OCI-LY3 (cell line): ENCODE results near the gene STON2.

ENCODE experiments used
- H2AFZ ChIP-seq: fragments of 200-600, 300-600 bp; shearing (Covaris generic); 2 replicates; pipeline ENCODE4 v1.6.0; 2014; ENCODE audit warnings: antibody characterized with exemption, low read depth, low read length
- H3K27ac ChIP-seq: fragments of 200-600, 300-600 bp; sonication (generic); 2 replicates; pipeline ENCODE4 v1.5.1; 2014; ENCODE audit warnings: mild to moderate bottlenecking, low read length, moderate library complexity, mixed read lengths
- H3K27me3 ChIP-seq: fragments of 200-600, 300-600 bp; sonication (generic); 2 replicates; pipeline ENCODE4 v1.6.1; 2014; ENCODE audit warnings: low read depth, low read length, mixed read lengths
- H3K36me3 ChIP-seq: fragments of 200-600, 300-600 bp; sonication (generic); replicated peaks from 2 replicates; pipeline ENCODE3; 2014; ENCODE audit warnings: low read depth, low read length, mixed read lengths
- H3K4me1 ChIP-seq: fragments of 300-600, 200-600 bp; sonication (generic); 2 replicates; pipeline ENCODE4 v1.6.1; 2014; ENCODE audit warnings: low read length, mixed read lengths
- H3K4me2 ChIP-seq: fragments of 200-600, 300-600 bp; sonication (generic); 2 replicates; pipeline ENCODE4 v1.6.1; 2014; ENCODE audit warnings: low read length, mixed read lengths
- H3K4me3 ChIP-seq: fragments of 300-600, 200-600 bp; sonication (generic); 2 replicates; pipeline ENCODE4 v1.5.1; 2014; ENCODE audit warnings: antibody characterized with exemption, mild to moderate bottlenecking, low read length, moderate library complexity
- H3K79me2 ChIP-seq: fragments of 300-600, 200-600 bp; shearing (Covaris generic); 2 replicates; pipeline ENCODE4 v1.6.1; 2014; ENCODE audit warnings: mild to moderate bottlenecking, low read length, mixed read lengths
- H3K9ac ChIP-seq: fragments of 300-600, 200-600 bp; shearing (Covaris generic); 2 replicates; pipeline ENCODE4 v1.6.0; 2014; ENCODE audit warnings: mild to moderate bottlenecking, low read length, moderate library complexity
- H3K9me3 ChIP-seq: fragments of 200-600, 300-600 bp; shearing (Covaris generic); 2 replicates; pipeline ENCODE4 v1.6.1; 2014; ENCODE audit warnings: low read length, mixed read lengths; ENCODE audit not compliant: insufficient read depth
- H4K20me1 ChIP-seq: fragments of 200-600, 300-600 bp; sonication (generic); 2 replicates; pipeline ENCODE4 v1.6.1; 2016; ENCODE audit warnings: low read length, mixed read lengths; ENCODE audit not compliant: insufficient read depth
- EZH2phosphoT487 ChIP-seq: fragments of 200-600 bp; shearing (Covaris generic); IDR thresholded peaks from 2 replicates; pipeline ENCODE4 v1.6.1; 2018; ENCODE audit warnings: antibody characterized with exemption, mixed run types, low read depth
- TF ChIP-seq, protein P1 (sequence below): fragments of 200-600, 300-600 bp; sonication (generic); IDR thresholded peaks from 2 replicates; pipeline ENCODE4 v1.5.1; 2014; ENCODE audit warnings: antibody characterized with exemption, low read length, low read depth

Gene STON2

DNA sequence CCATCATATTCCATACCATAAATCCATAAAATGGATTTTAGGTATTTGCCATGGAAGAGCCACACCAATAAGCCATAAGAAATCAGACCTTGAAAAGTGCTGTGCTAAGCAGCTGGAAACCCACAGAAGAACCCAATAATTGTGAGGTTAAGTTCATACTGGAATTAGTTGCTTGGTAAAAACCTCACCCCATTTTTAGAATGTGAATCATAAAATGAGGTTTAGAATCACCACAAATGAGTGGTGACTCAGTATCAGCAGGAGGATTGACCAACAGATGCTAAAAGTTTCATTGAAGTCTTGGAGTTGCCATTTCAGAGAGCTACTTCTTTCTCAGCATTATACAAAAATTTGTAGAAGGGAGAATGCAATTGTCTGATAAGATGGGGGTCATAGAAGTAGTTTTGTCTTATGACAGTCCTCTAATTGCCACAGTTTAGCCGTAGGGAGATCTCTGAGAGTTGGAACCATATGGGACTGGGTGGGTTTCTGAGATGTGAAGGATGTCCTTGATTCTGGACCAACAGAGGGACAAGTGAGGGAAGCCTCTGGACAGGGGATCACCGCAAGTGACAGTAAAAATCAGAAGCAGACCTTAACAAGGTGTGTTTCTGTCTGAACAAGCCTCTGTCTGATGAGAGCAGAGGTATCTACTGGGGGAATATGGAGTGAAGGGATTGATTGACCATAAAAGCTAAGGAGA lies 1.4 kb upstream of the STON2 start:
- no peak for TF ChIP-seq EZH2phosphoT487
- TF ChIP-seq, protein P1, sequence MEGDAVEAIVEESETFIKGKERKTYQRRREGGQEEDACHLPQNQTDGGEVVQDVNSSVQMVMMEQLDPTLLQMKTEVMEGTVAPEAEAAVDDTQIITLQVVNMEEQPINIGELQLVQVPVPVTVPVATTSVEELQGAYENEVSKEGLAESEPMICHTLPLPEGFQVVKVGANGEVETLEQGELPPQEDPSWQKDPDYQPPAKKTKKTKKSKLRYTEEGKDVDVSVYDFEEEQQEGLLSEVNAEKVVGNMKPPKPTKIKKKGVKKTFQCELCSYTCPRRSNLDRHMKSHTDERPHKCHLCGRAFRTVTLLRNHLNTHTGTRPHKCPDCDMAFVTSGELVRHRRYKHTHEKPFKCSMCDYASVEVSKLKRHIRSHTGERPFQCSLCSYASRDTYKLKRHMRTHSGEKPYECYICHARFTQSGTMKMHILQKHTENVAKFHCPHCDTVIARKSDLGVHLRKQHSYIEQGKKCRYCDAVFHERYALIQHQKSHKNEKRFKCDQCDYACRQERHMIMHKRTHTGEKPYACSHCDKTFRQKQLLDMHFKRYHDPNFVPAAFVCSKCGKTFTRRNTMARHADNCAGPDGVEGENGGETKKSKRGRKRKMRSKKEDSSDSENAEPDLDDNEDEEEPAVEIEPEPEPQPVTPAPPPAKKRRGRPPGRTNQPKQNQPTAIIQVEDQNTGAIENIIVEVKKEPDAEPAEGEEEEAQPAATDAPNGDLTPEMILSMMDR: no peak
- H2AFZ ChIP-seq: no peak overlapping the region
- no peaks in the 10 kb centered on the region; the same call in 1 of the 2 replicates for H3K4me1 ChIP-seq
- no peak overlapping the region for H3K4me2 ChIP-seq
- no peaks in the 10 kb centered on the region for H3K79me2 ChIP-seq
- no peaks in the 10 kb centered on the region for H3K9me3 ChIP-seq
- no peak overlapping the region for H3K4me3 ChIP-seq
- no peak overlapping the region for H3K27ac ChIP-seq
- H3K27me3 ChIP-seq: peaks cover 25% of the 10 kb centered on the region
- H4K20me1 ChIP-seq: no peaks in the 10 kb centered on the region
- H3K9ac ChIP-seq: no peak overlapping the region
- H3K36me3 ChIP-seq: no peaks in the 10 kb centered on the region

DNA sequence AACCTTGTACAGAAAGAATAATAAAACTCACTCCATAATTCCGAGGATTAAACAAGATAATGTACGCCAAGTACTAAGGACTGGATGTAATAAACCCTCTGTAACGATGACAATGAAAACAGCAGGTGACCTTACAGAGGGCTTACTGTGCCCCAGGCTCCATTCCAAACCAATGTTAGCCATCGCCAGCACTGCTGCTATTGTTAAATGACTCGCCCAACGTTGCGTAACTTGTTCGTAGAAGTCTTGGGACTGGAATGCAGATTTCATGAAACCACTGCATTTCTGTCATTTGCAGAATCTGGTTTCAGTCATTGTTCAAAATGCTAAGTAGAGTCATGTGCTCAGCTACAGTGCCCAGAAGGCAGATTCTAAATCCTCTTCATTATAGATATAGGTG lies 728 bp upstream of the STON2 start:
- H3K9ac ChIP-seq: no peak overlapping the region
- no peaks in the 10 kb centered on the region for H3K9me3 ChIP-seq
- peaks cover 25% of the 10 kb centered on the region for H3K27me3 ChIP-seq
- no peaks in the 10 kb centered on the region for H3K36me3 ChIP-seq
- H3K27ac ChIP-seq: no peak overlapping the region
- H3K4me3 ChIP-seq: no peak overlapping the region
- no peaks in the 10 kb centered on the region for H4K20me1 ChIP-seq
- no peak for TF ChIP-seq EZH2phosphoT487
- TF ChIP-seq, protein P1: no peak
- no peaks in the 10 kb centered on the region; the same call in 1 of the 2 replicates for H3K4me1 ChIP-seq
- H2AFZ ChIP-seq: no peak overlapping the region
- no peak overlapping the region for H3K4me2 ChIP-seq
- no peaks in the 10 kb centered on the region for H3K79me2 ChIP-seq

DNA sequence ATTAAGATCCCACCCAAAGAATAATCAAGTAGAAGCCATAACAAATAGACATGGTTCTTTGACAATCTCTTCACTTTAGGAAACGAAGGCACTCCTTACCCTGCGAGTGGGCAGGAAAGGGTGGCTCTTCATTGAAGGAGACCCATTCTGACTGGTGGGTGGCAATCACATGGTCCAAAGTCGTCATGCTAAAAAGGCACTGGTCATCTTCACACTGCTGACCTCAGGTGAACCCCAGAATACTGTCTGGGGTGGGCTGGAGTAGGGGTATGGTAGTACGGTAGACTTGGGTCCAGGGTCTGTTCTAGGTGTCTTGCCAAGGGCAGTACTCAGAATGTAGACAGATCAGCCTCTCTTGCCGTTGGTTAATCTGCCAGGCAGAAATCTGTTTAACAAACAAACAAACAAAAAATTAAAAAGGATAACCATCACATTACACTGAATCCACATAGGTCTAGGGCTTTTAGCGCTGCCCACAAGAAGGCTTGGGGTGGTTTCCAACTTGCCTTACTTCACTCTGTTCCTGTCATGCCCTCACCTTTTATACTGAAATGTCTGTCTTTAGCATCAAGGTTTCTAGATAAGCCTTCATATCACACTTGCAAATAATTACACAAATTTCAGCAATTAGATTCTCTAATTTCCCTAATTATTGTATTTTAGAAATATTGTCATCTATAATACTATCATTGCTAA lies 1.8 kb downstream of the STON2 start:
- Histone ChIP-seq H3K4me1 (no peaks in the 10 kb centered on the region; the same call in 1 of the 2 replicates), H3K4me2 (no peak overlapping the region), H3K36me3 (no peaks in the 10 kb centered on the region), H3K9ac (no peak overlapping the region), H4K20me1 (no peaks in the 10 kb centered on the region), H3K9me3 (no peaks in the 10 kb centered on the region), H3K27ac (no peak overlapping the region), H3K79me2 (no peaks in the 10 kb centered on the region), H3K4me3 (no peak overlapping the region), H3K27me3 (peaks cover 32% of the 10 kb centered on the region), H2AFZ (no peak overlapping the region)
- no peak for TF ChIP-seq EZH2phosphoT487
- TF ChIP-seq, protein P1: no peak

DNA sequence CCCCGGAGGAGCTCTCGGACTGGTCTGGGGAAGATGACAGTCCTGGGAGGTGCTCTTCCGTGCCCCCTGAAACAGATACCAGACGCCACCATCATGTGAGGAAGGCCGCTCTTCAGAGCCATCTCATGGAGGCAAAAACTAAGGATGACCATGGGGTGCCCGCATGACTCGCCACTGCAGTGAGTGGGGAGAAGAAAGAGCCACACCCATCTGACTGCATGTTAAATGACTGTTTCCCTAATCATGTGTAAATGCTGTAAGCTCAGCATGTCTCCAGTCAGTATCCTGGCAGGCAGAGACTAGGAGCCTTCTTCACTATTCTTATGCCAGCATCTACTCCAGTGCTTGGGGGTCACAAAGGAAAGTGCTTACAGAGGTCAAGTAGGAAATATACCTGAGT lies 4.0 kb downstream of the STON2 start:
- Histone ChIP-seq H3K27ac (no peak overlapping the region), H3K9ac (no peak overlapping the region)

More for the DNA sequence above, 4.0 kb downstream of the STON2 start:
- H3K27me3 ChIP-seq: 0 out of 2 replicates have a peak, but pooled peaks cover 17% of the 10 kb centered on the region
- no peak overlapping the region for H3K4me2 ChIP-seq
- no peaks in the 10 kb centered on the region for H4K20me1 ChIP-seq
- H3K79me2 ChIP-seq: no peaks in the 10 kb centered on the region
- no peak for TF ChIP-seq EZH2phosphoT487
- TF ChIP-seq, protein P1: no peak
- H3K36me3 ChIP-seq: no peaks in the 10 kb centered on the region
- no peaks in the 10 kb centered on the region for H3K9me3 ChIP-seq
- no peak overlapping the region for H2AFZ ChIP-seq
- no peak overlapping the region for H3K4me3 ChIP-seq
- no peaks in the 10 kb centered on the region for H3K4me1 ChIP-seq
